ENCODE measurements around the gene ANG.

- no peak for TF ChIP-seq POLR2A (IDR thresholded peaks at IDR 0.05; ENCODE audit: borderline replicate concordance, extremely low read depth, insufficient read depth, insufficient read length)
- TF ChIP-seq, protein P1, sequence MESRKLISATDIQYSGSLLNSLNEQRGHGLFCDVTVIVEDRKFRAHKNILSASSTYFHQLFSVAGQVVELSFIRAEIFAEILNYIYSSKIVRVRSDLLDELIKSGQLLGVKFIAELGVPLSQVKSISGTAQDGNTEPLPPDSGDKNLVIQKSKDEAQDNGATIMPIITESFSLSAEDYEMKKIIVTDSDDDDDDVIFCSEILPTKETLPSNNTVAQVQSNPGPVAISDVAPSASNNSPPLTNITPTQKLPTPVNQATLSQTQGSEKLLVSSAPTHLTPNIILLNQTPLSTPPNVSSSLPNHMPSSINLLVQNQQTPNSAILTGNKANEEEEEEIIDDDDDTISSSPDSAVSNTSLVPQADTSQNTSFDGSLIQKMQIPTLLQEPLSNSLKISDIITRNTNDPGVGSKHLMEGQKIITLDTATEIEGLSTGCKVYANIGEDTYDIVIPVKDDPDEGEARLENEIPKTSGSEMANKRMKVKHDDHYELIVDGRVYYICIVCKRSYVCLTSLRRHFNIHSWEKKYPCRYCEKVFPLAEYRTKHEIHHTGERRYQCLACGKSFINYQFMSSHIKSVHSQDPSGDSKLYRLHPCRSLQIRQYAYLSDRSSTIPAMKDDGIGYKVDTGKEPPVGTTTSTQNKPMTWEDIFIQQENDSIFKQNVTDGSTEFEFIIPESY (IDR thresholded peaks at IDR 0.05; ENCODE audit: extremely low read depth, insufficient replicate concordance, low read length): no peak
- no peak for TF ChIP-seq EZH2phosphoT487 (IDR thresholded peaks at IDR 0.05; ENCODE audit: borderline replicate concordance)
- TF ChIP-seq, protein P2, sequence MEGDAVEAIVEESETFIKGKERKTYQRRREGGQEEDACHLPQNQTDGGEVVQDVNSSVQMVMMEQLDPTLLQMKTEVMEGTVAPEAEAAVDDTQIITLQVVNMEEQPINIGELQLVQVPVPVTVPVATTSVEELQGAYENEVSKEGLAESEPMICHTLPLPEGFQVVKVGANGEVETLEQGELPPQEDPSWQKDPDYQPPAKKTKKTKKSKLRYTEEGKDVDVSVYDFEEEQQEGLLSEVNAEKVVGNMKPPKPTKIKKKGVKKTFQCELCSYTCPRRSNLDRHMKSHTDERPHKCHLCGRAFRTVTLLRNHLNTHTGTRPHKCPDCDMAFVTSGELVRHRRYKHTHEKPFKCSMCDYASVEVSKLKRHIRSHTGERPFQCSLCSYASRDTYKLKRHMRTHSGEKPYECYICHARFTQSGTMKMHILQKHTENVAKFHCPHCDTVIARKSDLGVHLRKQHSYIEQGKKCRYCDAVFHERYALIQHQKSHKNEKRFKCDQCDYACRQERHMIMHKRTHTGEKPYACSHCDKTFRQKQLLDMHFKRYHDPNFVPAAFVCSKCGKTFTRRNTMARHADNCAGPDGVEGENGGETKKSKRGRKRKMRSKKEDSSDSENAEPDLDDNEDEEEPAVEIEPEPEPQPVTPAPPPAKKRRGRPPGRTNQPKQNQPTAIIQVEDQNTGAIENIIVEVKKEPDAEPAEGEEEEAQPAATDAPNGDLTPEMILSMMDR (IDR thresholded peaks at IDR 0.05 in 2 of 3, conservative IDR thresholded peaks at IDR 0.05 in 1 of 3; ENCODE audit: borderline replicate concordance in 1 of 3, insufficient read depth in 1 of 3, low read depth in 2 of 3, low read length in 2 of 3): no peak
- TF ChIP-seq YY1 (IDR thresholded peaks at IDR 0.05; ENCODE audit: extremely low read depth, insufficient replicate concordance, low read depth, low read length): no peak
- TF ChIP-seq ZNF274 (IDR thresholded peaks at IDR 0.05; ENCODE audit: low read depth, low read length): no peak
- TF ChIP-seq POLR2AphosphoS5 (IDR thresholded peaks at IDR 0.05; ENCODE audit: low read depth, low read length): no peak
- TF ChIP-seq CEBPB (IDR thresholded peaks at IDR 0.05; ENCODE audit: low read depth): no peak
- no peak for TF ChIP-seq REST (IDR thresholded peaks at IDR 0.05; ENCODE audit: low read depth)
- no peak for TF ChIP-seq JUND (IDR thresholded peaks at IDR 0.05)
- no peak for TF ChIP-seq TCF7L2 (IDR thresholded peaks at IDR 0.05; ENCODE audit: borderline replicate concordance, extremely low read depth, insufficient read depth, insufficient read length)
These were observed 20.6 kb upstream of the ANG start for GRCh38 chr14:20667957-20668356.
